Gastroesophageal sphincter (tissue), 4 donors: ENCODE measurements around the gene SCRN2. TPM values are rescaled to one million over a fixed set of nuclear protein-coding genes. Genes with fewer than 3 reads are reported as not detected.

Experiments used
- ATAC-seq: fragments of 150-250 bp; one replicate; pipeline ENCODE4 v1.9.1; 2016; ENCODE audit warnings: mild to moderate bottlenecking, moderate library complexity
- H3K27ac ChIP-seq, 4 donors: fragments of 200-600 bp; sonication (generic) in 3 of 4; 1 replicate in 3 of 4; 2 replicates in 1 of 4; pipeline ENCODE4 v1.5.1; 2016 to 2019
- H3K27me3 ChIP-seq: fragments of 200-600 bp; sonication (generic); one replicate; pipeline ENCODE4 v1.5.1; 2019
- H3K36me3 ChIP-seq, 2 donors: fragments of 200-600 bp; sonication (generic); one replicate each; pipeline ENCODE4 v1.5.1; 2019; ENCODE audit warnings: control low read depth in 1 of 2
- H3K4me1 ChIP-seq, 3 donors: fragments of 200-600 bp; sonication (generic); 1 replicate in 2 of 3; 2 replicates in 1 of 3; pipeline ENCODE4 v1.5.1; 2016 to 2019; ENCODE audit warnings: control low read depth in 2 of 3
- H3K4me3 ChIP-seq, 2 donors: fragments of 200-600 bp; sonication (generic); one replicate each; pipeline ENCODE4 v1.5.1; 2019; ENCODE audit warnings: mild to moderate bottlenecking in 1 of 2, moderate library complexity in 1 of 2
- H3K9me3 ChIP-seq, 3 donors: fragments of 200-600 bp; sonication (generic); one replicate each; pipeline ENCODE4 v1.5.1; 2017 to 2019; ENCODE audit warnings: control low read depth in 2 of 3
- EP300 ChIP-seq: sonication (generic); formaldehyde crosslinking; IDR thresholded peaks from one replicate; pipeline ENCODE4 v1.6.1; 2017; ENCODE audit warnings: antibody characterized with exemption, mild to moderate bottlenecking
- POLR2A ChIP-seq, 2 donors: fragments of 450-650 bp; IDR thresholded peaks; one replicate each; pipeline ENCODE4 v1.6.1; 2017; ENCODE audit warnings: antibody characterized with exemption in 2 of 2, mild to moderate bottlenecking in 2 of 2, moderate library complexity in 1 of 2
- POLR2AphosphoS5 ChIP-seq: sonication (generic); formaldehyde crosslinking; IDR thresholded peaks from one replicate; pipeline ENCODE4 v1.6.1; 2017; ENCODE audit warnings: antibody characterized with exemption
- WGBS, 2 donors: methylation state at CpG; one replicate each; pipeline ENCODE4 v1.1.5; 2018; ENCODE audit warnings: low coverage in 1 of 2; 5-methylcytosine and 5-hydroxymethylcytosine counted together
- total RNA-seq, 4 donors: library from RNA; depleted of rRNA; stranded (reverse); fragments of >200 nt; gene quantifications; one replicate each; pipeline ENCODE4 v1.1.0, GENCODE V29; 2016
- TF ChIP-seq, protein P1 (sequence below), 4 experiments: fragments of 200-600 bp in 2 of 4; fragments of 450-650 bp in 2 of 4; sonication (generic) in 1 of 4; IDR thresholded peaks; one replicate each; pipeline ENCODE4 v1.5.1; 2017 to 2019; ENCODE audit warnings: antibody characterized with exemption in 4 of 4, mild to moderate bottlenecking in 2 of 4, moderate library complexity in 2 of 4

SCRN2 gene
- total RNA-seq, 4 donors from 2014 or later: 17.4 to 28.9 (median 21.8) TPM

DNA sequence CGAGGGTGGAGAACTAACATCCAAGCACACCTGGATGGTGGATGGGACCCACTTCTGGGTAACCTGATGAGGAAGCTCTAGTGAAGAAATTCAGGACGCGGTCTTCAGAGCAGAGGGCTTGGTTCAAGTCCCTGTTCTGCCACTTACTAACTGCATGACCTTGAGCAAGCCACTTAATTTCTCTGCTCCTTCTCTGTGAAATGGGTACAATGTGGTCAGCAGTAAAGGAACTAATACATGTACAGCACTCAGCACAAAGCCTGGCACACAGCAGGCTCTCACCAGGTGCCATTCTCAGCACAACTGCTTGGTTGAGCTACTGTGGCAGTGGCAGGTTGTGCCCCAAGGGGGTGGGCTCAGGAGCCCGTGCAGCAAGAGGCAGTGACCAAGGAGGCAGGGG is 17.6 kb downstream of the SCRN2 start:
- H3K4me1 ChIP-seq: peaks cover 0 to 30% (median 3%) of the 10 kb centered on the region in 3 donors
- no peaks in the 10 kb centered on the region for H3K9me3 ChIP-seq
- peaks cover 0 to 75% of the 10 kb centered on the region in 2 donors for H3K36me3 ChIP-seq
- TF ChIP-seq POLR2AphosphoS5 (no peak), POLR2A (IDR thresholded peaks at IDR 0.05) (no peak), EP300 (no peak)
- TF ChIP-seq, protein P1, sequence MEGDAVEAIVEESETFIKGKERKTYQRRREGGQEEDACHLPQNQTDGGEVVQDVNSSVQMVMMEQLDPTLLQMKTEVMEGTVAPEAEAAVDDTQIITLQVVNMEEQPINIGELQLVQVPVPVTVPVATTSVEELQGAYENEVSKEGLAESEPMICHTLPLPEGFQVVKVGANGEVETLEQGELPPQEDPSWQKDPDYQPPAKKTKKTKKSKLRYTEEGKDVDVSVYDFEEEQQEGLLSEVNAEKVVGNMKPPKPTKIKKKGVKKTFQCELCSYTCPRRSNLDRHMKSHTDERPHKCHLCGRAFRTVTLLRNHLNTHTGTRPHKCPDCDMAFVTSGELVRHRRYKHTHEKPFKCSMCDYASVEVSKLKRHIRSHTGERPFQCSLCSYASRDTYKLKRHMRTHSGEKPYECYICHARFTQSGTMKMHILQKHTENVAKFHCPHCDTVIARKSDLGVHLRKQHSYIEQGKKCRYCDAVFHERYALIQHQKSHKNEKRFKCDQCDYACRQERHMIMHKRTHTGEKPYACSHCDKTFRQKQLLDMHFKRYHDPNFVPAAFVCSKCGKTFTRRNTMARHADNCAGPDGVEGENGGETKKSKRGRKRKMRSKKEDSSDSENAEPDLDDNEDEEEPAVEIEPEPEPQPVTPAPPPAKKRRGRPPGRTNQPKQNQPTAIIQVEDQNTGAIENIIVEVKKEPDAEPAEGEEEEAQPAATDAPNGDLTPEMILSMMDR (IDR thresholded peaks at IDR 0.05): no peak
- WGBS, 2 donors: 67 to 90% methylated on average over 2 to 4 of the region's 4 CpGs
- H3K27ac ChIP-seq: no peak overlapping the region
- no peak for ATAC-seq
- H3K4me3 ChIP-seq: no peak overlapping the region
- no peaks in the 10 kb centered on the region for H3K27me3 ChIP-seq

DNA sequence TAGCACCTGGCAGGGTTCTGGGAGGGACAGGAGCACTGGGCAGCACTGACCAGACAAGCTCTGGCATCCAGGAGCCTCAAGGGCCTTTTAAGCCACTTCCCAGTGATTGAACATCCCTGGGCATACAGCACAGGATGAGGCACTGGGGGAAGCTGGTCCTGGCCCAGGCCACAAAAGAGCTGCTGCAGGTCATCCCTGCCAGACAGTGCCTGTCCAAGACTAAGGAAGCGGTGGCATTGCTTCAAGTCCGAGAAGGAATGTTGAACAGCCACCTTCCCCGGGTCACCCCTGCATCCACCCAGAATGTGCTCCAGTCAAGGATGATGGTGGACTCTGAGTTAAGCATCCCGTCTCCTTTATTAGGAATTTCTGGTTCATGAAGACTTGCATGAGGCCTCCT is 18.3 kb downstream of the SCRN2 start:
- 74% methylated on average over 2 of the region's 4 CpGs; no CpG with 5 or more reads in 1 of the 2 donors for WGBS, 2 donors
- Histone ChIP-seq H3K36me3 (peaks cover 0 to 75% of the 10 kb centered on the region in 2 donors), H3K27me3 (no peaks in the 10 kb centered on the region), H3K9me3 (no peaks in the 10 kb centered on the region), H3K27ac (no peak overlapping the region), H3K4me3 (no peak overlapping the region), H3K4me1 (peaks cover 0 to 30% (median 3%) of the 10 kb centered on the region in 3 donors)
- no peak for TF ChIP-seq EP300
- no peak for TF ChIP-seq POLR2A (IDR thresholded peaks at IDR 0.05)
- TF ChIP-seq, protein P1 (IDR thresholded peaks at IDR 0.05): no peak
- TF ChIP-seq POLR2AphosphoS5: no peak
- no peak for ATAC-seq

DNA sequence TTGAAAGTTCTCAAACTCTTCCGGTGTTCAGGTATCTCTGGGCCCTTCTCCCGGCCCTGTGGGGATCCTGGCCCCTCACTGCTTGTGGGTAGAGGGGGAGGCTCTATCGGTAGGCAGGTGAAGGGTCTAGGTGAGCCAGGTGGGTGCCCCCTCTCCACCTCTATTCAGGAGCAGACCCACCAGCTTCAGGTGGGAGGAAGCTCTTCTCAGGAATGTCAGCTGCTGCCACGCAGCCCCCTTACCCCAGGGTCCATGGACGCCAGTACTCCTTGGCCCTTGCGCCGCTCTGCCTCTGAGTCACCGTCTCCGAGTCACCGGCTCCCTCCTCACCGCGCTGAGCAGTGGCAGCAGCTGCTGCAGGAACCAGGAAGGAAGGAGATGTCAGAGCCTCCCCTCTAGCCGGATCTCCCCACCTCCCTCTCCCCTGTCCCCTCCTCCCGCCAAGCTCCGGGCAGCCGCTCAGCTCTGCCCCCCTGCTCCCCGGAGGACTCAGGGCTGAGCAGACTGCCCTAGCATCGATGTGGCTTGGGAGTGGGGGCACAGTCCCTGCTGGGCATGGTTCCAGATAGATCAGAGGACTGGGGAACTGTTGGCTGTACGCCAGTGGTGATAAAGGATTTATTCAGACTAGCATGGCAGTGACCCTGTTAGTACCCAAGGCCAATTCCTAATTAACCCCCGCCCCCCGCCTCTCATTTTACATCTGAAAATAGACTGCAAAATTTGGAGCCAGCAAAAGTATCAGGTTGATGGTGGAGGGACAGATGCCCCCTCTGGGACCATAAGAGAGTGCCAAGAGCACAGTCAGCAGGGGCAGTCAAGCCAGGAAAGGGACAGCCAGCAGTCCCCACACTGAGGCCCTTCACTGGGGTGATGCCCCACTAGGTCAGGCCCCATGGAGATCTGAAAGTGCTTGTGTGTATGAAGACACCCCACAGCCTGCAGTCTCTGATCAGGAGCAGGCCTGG is 19.4 kb downstream of the SCRN2 start, which contains the start of gene OSBPL7:
Gene OSBPL7 (minus strand): TSS at position 371 of the 968 bp plus-strand sequence. CDS start 1,516 bp downstream, outside the sequence.
- ATAC-seq: peak; percentile 83
- peak within 1 kb of the TSS; percentile 39 to 60 for H3K4me3 ChIP-seq
- H3K27me3 ChIP-seq: no peaks in the 10 kb centered on the region
- WGBS, 2 donors: 20% methylated on average over 1 of the region's 21 CpGs; no CpG with 5 or more reads in 1 of the 2 donors
- peak within 1 kb of the TSS in 3 of 4 donors; percentile 5 to 60 (median 50) for H3K27ac ChIP-seq
- no peaks in the 10 kb centered on the region for H3K9me3 ChIP-seq
- peaks cover 0 to 30% (median 3%) of the 10 kb centered on the region in 3 donors for H3K4me1 ChIP-seq
- TF ChIP-seq EP300 (no peak), POLR2AphosphoS5 (no peak), POLR2A (IDR thresholded peaks at IDR 0.05) (peak; percentile 16 to 22)
- TF ChIP-seq, protein P1 (IDR thresholded peaks at IDR 0.05): peak in 1 of 4 experiments; percentile 48
- peaks cover 0 to 75% of the 10 kb centered on the region in 2 donors for H3K36me3 ChIP-seq

DNA sequence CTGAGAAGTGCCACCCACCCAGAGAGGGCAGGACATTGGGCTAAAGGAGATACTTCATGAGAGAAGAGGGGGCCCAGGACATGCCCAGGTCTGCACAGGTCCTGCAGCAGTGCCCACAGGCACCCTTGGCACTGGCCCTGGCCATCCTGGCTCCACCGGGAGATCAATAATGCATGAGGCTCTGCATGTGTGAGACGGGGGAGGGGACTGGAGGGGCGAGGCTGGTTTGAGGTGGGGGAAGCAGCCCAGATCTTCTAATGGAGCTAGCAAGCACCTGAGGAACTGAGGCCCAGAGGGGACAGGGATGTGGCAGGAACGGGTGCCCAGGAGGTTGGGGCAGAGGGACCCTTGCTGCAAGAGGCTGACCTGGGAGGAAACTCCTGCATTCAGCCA is 20.0 kb downstream of the SCRN2 start:
- no peak for ATAC-seq

More for the DNA sequence above, 20.0 kb downstream of the SCRN2 start:
- Histone ChIP-seq H3K9me3 (no peaks in the 10 kb centered on the region), H3K27me3 (no peaks in the 10 kb centered on the region), H3K4me3 (peak overlapping the region; percentile 39 to 60), H3K27ac (peak overlapping the region in 3 of 4 donors; percentile 5 to 60 (median 50)), H3K36me3 (peaks cover 0 to 75% of the 10 kb centered on the region in 2 donors), H3K4me1 (peaks cover 0 to 30% (median 3%) of the 10 kb centered on the region in 3 donors)
- 0% methylated on average over 1 of the region's 4 CpGs; no CpG with 5 or more reads in 1 of the 2 donors for WGBS, 2 donors
- no peak for TF ChIP-seq EP300
- TF ChIP-seq POLR2AphosphoS5: no peak
- TF ChIP-seq POLR2A (IDR thresholded peaks at IDR 0.05): no peak
- TF ChIP-seq, protein P1 (IDR thresholded peaks at IDR 0.05): no peak
